Psoas muscle (tissue), 8 donors: ENCODE measurements around the gene BAG5. TPM values are rescaled to one million over a fixed set of nuclear protein-coding genes. Genes with fewer than 3 reads are reported as not detected.

ENCODE experiments used
- ATAC-seq, 4 donors: fragments of 200-7000 bp; cut with Tn5 transposase; one replicate each; pipeline ENCODE4 v1.9.1; 2020; ENCODE audit warnings: moderate library complexity in 3 of 4, mild to moderate bottlenecking in 2 of 4
- DNase-seq, 2 donors: peaks; one replicate each; pipeline ENCODE4 v3.0.0-alpha.2; 2020
- H3K27ac ChIP-seq: fragments of 200-600 bp; one replicate; pipeline ENCODE4 v1.8.0; 2022
- H3K27me3 ChIP-seq, 3 donors: fragments of 200-600 bp in 1 of 3; one replicate each; pipeline versions ENCODE4 v1.6.1 to v1.8.0; 2013 to 2022; ENCODE audit warnings: low read length in 2 of 3, mild to moderate bottlenecking in 2 of 3, moderate library complexity in 1 of 3; ENCODE audit not compliant: insufficient read depth in 3 of 3
- H3K36me3 ChIP-seq, 2 donors: fragments of 200-600 bp in 1 of 2; one replicate each; pipeline versions ENCODE4 v1.6.1 to v1.8.0; 2013 to 2022; ENCODE audit warnings: low read depth in 1 of 2, mild to moderate bottlenecking in 1 of 2, moderate library complexity in 1 of 2; ENCODE audit not compliant: insufficient read depth in 1 of 2
- H3K4me1 ChIP-seq: fragments of 200-600 bp; one replicate; pipeline ENCODE4 v1.8.0; 2022
- H3K4me3 ChIP-seq: fragments of 200-600 bp; one replicate; pipeline ENCODE4 v1.8.0; 2022; ENCODE audit warnings: mild to moderate bottlenecking
- H3K9me3 ChIP-seq: fragments of 200-600 bp; one replicate; pipeline ENCODE4 v1.8.0; 2022
- CTCF ChIP-seq: fragments of 200-600 bp; IDR thresholded peaks from one replicate; pipeline ENCODE4 v1.8.0; 2022; ENCODE audit warnings: antibody characterized with exemption
- WGBS, 3 donors: extraction: QIAGEN DNeasy Blood & Tissue Kit; methylation state at CpG; one replicate each; pipeline versions ENCODE4 v1.1.6 to v1.1.7; 2013; 5-methylcytosine and 5-hydroxymethylcytosine counted together
- intact Hi-C, 2 donors: fragments of 100-400 bp; cut with DNase I; formaldehyde crosslinking; loops; one replicate each; pipeline versions ENCODE4 v1.11.0 to v1.14.2; 2022
- polyA plus RNA-seq, 3 donors: library from polyadenylated mRNA; stranded (reverse); fragments of 200-250 nt; gene quantifications; one replicate each; pipeline ENCODE4 v1.2.3, GENCODE V29; 2013
- total RNA-seq, 4 donors: library from RNA; stranded (reverse); fragmentation: NEBNext Ultra II Directional in 2 of 4; extraction: Animal tissue kit (Norgen Biotek cat#: 25700) in 2 of 4; gene quantifications; one replicate each; pipeline versions ENCODE4 v1.2.1 to v1.2.4, GENCODE V29; 2021 to 2023
- donor health status: healthy with polysubstance abuse.
- donor health status: DM: no; HTN: no; CAD: no; lungs with moderate emphysema.
- donor health status: Bipolar disorder and iron deficiency.
- donor health status: healthy.
- donor health status: DM: yes; HTN: yes; CAD: no.
- donor health status: DM: no; HTN: no; CAD: no.
- donor health status: DM: no; HTN: no; CAD: no.
- donor health status: DM: yes; HTN: yes; CAD: no.

The BAG5 gene
- total and polyA plus RNA-seq, 7 donors, result 8.7 to 29.5 (median 17.9) TPM

GRCh38 chr14:103530390-103530789 is 32.1 kb downstream of the BAG5 start:
- intact Hi-C loops, result no loop called here
- no peak for TF ChIP-seq CTCF
- Histone ChIP-seq H3K9me3 (no peaks in the 10 kb centered on the region), H3K4me1 (peaks cover 19% of the 10 kb centered on the region), H3K36me3 (peaks cover 0 to 42% of the 10 kb centered on the region in 2 donors), H3K27ac (no peak overlapping the region), H3K4me3 (peak overlapping the region; percentile 84), H3K27me3 (no peaks in the 10 kb centered on the region)
- WGBS, 3 donors, result 50 to 56% (median 50%) methylated on average over 7 of the region's 7 CpGs
- ATAC-seq, result no peak
- peak; percentile 23 to 56 for DNase-seq

- H3K4me3 ChIP-seq, result peak overlapping the region; percentile 84
- no peaks in the 10 kb centered on the region for H3K9me3 ChIP-seq
- peaks cover 0 to 35% of the 10 kb centered on the region in 2 donors for H3K36me3 ChIP-seq
- no peak for TF ChIP-seq CTCF
- DNase-seq (no peak), ATAC-seq (peak in 2 of 4 donors; percentile 5 to 10)
- 48 to 50% (median 48%) methylated on average over 42 of the region's 42 CpGs for WGBS, 3 donors
- intact Hi-C loops, result no loop called here
- peak overlapping the region; percentile 88 for H3K27ac ChIP-seq
- H3K27me3 ChIP-seq, result no peaks in the 10 kb centered on the region
- peaks cover 19% of the 10 kb centered on the region for H3K4me1 ChIP-seq
These were observed 32.8 kb downstream of the BAG5 start for GRCh38 chr14:103529383-103530365.

- Histone ChIP-seq H3K27ac (peak within 1 kb of the TSS; percentile 88), H3K27me3 (no peaks in the 10 kb centered on the region), H3K4me1 (peaks cover 19% of the 10 kb centered on the region), H3K36me3 (peaks cover 0 to 28% of the 10 kb centered on the region in 2 donors), H3K4me3 (peak within 1 kb of the TSS; percentile 84), H3K9me3 (no peaks in the 10 kb centered on the region)
- 0 to 2% (median 1%) methylated on average over 33 to 68 of the region's 70 CpGs for WGBS, 3 donors
- intact Hi-C loops, result no loop called here
- DNase-seq, result peak; percentile 89 to 94
- TF ChIP-seq CTCF, result no peak
- peak; percentile 88 to 94 (median 92) for ATAC-seq
These were observed 33.7 kb downstream of the BAG5 start, which contains the start of gene TRMT61A for GRCh38 chr14:103528587-103529382. Gene TRMT61A (plus strand): TSS chr14:103529196. CDS start chr14:103529979, 783 bp downstream.

- peaks cover 0 to 2% (median 0%) of the 10 kb centered on the region in 3 donors for H3K27me3 ChIP-seq
- H3K4me3 ChIP-seq, result peak overlapping the region; percentile 84
- 29 to 45% (median 35%) methylated on average over 10 of the region's 10 CpGs for WGBS, 3 donors
- H3K9me3 ChIP-seq, result no peaks in the 10 kb centered on the region
- peaks cover 0 to 22% of the 10 kb centered on the region in 2 donors for H3K36me3 ChIP-seq
- peaks cover 20% of the 10 kb centered on the region for H3K4me1 ChIP-seq
- peak in 3 of 4 donors; percentile 9 to 51 (median 29) for ATAC-seq
- DNase-seq, result peak in 1 of 2 donors; percentile 21
- intact Hi-C loops, result no loop called here
- TF ChIP-seq CTCF, result no peak
- peak overlapping the region; percentile 88 for H3K27ac ChIP-seq
These were observed 34.3 kb downstream of the BAG5 start for GRCh38 chr14:103528146-103528586.
